ENCODE results near the gene CFHR5.
"Not testable (repeated sequence)": the region's sequence is repeated elsewhere in the genome, so short reads cannot be mapped to it uniquely, and the experiment has no call there.

The CFHR5 gene

GRCh38 chr1:196977278-196977677 is at the start of gene CFHR5:
TSS of gene CFHR5 (plus strand) at chr1:196977556. CDS start at chr1:196977665, 109 bp downstream.
- no peak for DNase-seq (ENCODE audit: low read depth)

GRCh38 chr1:196932853-196933252 is 44.5 kb upstream of the CFHR5 start:
- not testable (repeated sequence) for DNase-seq (ENCODE audit: low read depth)

- no peak for DNase-seq (ENCODE audit: low read depth)
Observed at GRCh38 chr1:196933531-196934189, 43.7 kb upstream of the CFHR5 start.

GRCh38 chr1:196941474-196941873 is 35.9 kb upstream of the CFHR5 start:
- DNase-seq (ENCODE audit: low read depth): not testable (repeated sequence)

- not testable (repeated sequence) for DNase-seq (ENCODE audit: low read depth)
Observed at GRCh38 chr1:196943568-196943967, 33.8 kb upstream of the CFHR5 start, which contains the start of gene CFHR2. TSS of gene CFHR2 (plus strand) at chr1:196943738. CDS start at chr1:196943881, 143 bp downstream.

- peak; percentile 3 for DNase-seq (ENCODE audit: low read depth)
Observed at GRCh38 chr1:196951711-196952394, 25.5 kb upstream of the CFHR5 start.

GRCh38 chr1:196954778-196955177 is 22.6 kb upstream of the CFHR5 start:
- DNase-seq (ENCODE audit: low read depth): no peak

- DNase-seq (ENCODE audit: low read depth): no peak
Observed at GRCh38 chr1:196955926-196956325, 21.4 kb upstream of the CFHR5 start.

GRCh38 chr1:196960854-196961253 is 16.5 kb upstream of the CFHR5 start:
- DNase-seq (ENCODE audit: low read depth): no peak

- no peak for DNase-seq (ENCODE audit: low read depth)
Observed at GRCh38 chr1:196970182-196970581, 7.2 kb upstream of the CFHR5 start.

- DNase-seq (ENCODE audit: low read depth): no peak
Observed at GRCh38 chr1:196976278-196976677, 1.1 kb upstream of the CFHR5 start.

- no peak for DNase-seq (ENCODE audit: low read depth)
Observed at GRCh38 chr1:196980859-196981258, 3.5 kb downstream of the CFHR5 start.

- not testable (repeated sequence) for DNase-seq (ENCODE audit: low read depth)
Observed at GRCh38 chr1:196982247-196982646, 4.9 kb downstream of the CFHR5 start.

- DNase-seq (ENCODE audit: low read depth): not testable (repeated sequence)
Observed at GRCh38 chr1:196991919-196992651, 14.7 kb downstream of the CFHR5 start.

- DNase-seq (ENCODE audit: low read depth): no peak
Observed at GRCh38 chr1:196993916-196994315, 16.6 kb downstream of the CFHR5 start.

GRCh38 chr1:196997423-196997822 is 20.1 kb downstream of the CFHR5 start:
- DNase-seq (ENCODE audit: low read depth): peak; percentile 72

GRCh38 chr1:197001828-197002227 is 24.5 kb downstream of the CFHR5 start:
- no peak for DNase-seq (ENCODE audit: low read depth)

GRCh38 chr1:197003132-197003531 is 25.8 kb downstream of the CFHR5 start:
- no peak for DNase-seq (ENCODE audit: low read depth)

- no peak for DNase-seq (ENCODE audit: low read depth)
Observed at GRCh38 chr1:197008861-197009260, 31.5 kb downstream of the CFHR5 start.

- no peak for DNase-seq (ENCODE audit: low read depth)
Observed at GRCh38 chr1:197011614-197012013, 34.3 kb downstream of the CFHR5 start.

- no peak for DNase-seq (ENCODE audit: low read depth)
Observed at GRCh38 chr1:197013234-197013633, 35.9 kb downstream of the CFHR5 start.

GRCh38 chr1:197016751-197017150 is 39.4 kb downstream of the CFHR5 start:
- DNase-seq (ENCODE audit: low read depth): no peak
